SH-SY5Y (cell line): ENCODE data around the gene PIGC.

ENCODE experiments used
- GATA2 ChIP-seq: IDR thresholded peaks from 2 replicates; pipeline ENCODE4 v1.6.1; 2011; ENCODE audit warnings: mild to moderate bottlenecking, low read depth, low read length
- GATA3 ChIP-seq: IDR thresholded peaks from 2 replicates; pipeline ENCODE4 v1.6.1; 2011; ENCODE audit warnings: low read depth, mild to moderate bottlenecking, low read length, moderate library complexity

The PIGC gene

DNA sequence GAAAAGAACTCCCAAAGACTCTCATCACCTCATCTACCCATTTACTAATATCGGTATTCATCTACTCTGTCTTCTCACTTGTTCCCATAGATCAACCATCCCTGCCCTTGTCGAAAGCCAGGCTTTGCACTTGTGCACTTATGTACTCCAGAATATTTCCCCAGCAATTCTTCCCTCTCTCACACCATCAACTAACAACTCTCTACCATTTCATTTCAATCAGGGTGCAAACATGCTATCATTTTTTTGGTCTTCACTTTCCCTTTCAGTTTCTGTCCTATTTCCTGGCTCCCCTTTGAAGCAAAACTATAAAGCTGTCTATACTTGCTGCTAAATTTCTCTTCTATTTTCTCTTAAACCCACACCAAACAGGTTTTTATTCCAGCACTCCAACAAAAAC is 16.7 kb downstream of the PIGC start:
- no peak for TF ChIP-seq GATA2
- TF ChIP-seq GATA3, result no peak

DNA sequence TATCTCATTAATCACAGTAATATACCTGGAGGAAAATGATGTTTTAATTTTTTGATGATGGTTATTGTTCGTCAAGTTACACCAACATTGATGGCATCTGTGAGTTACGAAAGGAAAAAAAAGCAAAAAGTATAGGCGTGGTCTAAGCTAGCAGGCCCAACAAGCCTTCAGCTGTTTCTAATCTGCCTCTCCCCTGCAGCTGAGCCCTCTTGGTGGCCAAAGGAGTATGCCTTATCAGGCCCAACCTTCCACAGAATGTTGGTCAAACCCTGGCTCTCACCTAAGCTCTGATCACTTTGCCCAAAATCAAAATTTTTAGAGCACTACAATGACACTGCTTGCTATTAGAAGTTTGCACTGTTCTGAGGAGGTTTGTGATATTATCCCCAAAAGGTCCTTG is 18.5 kb downstream of the PIGC start:
- TF ChIP-seq GATA2, result no peak
- TF ChIP-seq GATA3, result no peak

- TF ChIP-seq GATA2 (no peak), GATA3 (no peak)
Observed at GRCh38 chr1:172423336-172423735, 20.5 kb downstream of the PIGC start.

- no peak for TF ChIP-seq GATA3
- no peak for TF ChIP-seq GATA2
Observed at GRCh38 chr1:172421974-172422604, 21.8 kb downstream of the PIGC start.

DNA sequence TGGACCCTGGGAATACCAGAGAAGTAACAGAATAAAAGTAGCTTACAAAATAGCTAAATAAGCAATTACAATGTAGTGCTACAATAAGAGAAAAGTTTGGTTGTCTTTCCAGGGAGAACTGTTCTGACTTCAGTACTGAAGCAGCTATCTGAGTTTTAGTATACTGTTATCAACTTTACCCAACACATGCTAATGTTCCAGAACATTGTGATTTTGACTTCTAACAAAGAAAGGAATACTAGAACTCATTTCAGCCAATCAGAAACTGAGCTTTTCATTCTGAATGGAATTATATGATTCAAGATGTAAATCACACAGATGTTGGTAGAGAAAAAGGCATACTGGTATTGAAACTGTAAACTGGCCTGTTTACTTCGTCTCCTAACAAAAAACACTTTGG is 23.5 kb downstream of the PIGC start, which contains the start of gene C1orf105:
TSS of gene C1orf105 (plus strand) at position 301 of the 400 bp plus-strand sequence. CDS start 201 bp downstream, outside the sequence.
- TF ChIP-seq GATA3 (no peak), GATA2 (no peak)

DNA sequence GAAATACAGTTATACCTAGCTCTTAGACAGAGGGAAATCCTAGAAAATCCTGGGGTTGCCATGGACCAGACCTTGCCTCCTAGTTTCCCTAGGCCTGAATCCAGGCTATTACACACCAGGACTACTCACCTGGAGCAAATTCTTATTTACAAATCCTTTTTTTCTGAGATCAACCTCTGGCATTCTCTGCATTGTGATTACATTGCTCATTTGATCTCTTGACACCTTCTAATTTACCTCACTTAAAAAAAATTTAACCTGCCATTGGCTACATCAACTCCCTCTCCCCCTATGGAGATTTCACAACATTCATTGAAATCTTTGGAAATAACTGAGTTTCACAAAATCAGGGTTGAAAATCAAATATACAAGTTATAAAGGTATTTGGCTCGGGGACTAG is 26.3 kb downstream of the PIGC start:
- TF ChIP-seq GATA2 (no peak), GATA3 (no peak)

DNA sequence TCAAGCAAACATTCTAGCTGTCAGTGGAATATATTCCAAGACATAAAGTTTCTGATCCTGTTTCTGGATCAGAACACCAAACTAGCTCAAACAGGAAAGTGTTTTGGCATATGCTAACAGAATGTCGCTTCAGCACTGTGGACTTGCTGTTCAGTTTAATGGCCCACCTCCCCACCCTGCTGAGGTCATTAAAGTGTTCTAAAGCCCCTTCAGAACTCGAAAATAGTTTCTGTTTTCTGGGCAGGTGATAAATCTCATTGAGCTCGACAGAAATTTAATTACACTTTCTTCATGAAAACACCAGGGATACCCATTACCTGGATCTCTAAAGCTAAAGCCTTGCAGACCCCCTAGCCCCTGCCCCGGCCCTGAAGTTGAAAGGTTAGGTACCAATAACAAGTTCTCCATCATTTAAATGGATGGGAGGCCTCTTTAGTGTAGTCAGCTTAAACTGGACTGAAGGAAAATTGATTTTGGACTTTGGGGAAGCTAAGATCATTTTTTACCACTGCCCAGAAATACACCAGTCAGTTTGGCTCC is 27.3 kb downstream of the PIGC start:
- TF ChIP-seq GATA2 (no peak), GATA3 (no peak)

DNA sequence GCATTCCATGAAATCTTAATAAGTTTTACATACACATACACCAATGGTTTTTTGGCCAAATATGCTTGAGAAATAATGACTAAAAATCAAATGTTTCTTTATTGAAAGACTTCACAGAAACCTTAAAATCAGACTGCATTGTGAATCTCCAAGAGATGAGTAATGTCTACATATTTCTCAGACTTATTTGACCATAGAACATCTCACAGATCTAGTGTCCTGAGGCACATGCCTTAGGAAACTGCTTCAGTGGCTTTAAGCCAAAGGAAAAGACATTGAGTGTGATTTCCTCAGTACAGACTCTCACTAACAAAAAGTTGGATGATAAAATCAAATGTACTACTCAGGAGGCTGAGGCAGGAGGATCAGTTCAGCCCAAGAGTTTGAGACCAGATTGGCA is 29.5 kb downstream of the PIGC start:
- TF ChIP-seq GATA2 (no peak), GATA3 (no peak)

DNA sequence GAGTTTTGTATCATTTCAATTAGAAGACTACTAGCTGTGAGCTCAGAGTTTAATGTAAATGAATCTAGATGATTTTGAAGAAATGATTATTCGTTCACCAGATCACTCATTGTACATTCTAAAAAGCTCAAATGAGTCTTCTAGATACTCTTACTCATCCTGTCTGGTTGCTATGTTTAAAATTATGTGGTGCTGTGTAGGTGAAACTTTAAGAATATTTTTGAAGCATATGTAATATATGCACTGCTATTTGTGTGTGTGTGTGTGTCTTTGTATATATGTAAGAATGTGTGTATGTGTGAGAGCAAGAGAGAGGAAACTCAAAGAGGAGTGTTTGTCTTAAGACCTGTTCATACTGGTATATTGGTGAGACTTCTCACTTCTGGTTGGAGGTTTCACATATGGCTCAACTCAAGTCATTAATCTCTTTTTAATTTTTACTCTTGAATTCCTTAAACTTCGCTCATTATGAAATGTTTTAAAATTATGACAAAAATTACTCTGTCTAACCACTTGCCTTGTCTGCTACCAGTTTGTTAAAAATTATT is 32.0 kb downstream of the PIGC start:
- TF ChIP-seq GATA2 (no peak), GATA3 (no peak)

GRCh38 chr1:172410027-172410426 is 33.8 kb downstream of the PIGC start:
- no peak for TF ChIP-seq GATA2
- TF ChIP-seq GATA3, result no peak

- TF ChIP-seq GATA3, result no peak
Observed at GRCh38 chr1:172408958-172409357, 34.9 kb downstream of the PIGC start.

DNA sequence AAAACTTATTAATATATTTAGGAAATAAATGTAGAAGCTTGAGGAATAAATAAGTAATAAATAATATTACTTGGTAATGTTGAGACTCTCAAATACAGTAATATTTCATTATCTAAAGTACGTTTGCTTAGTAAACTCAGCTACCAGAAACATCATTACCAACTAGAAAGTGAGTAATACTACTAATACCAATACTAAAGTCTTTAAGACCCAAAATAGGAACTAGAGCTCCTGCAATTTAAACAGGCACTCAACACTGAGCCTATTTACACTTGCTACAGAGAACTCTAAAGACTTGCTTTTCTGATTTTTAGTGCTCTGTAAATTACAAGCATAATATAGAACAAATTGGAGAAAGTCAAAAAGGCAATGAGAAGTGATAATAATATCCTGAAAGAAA is 36.9 kb downstream of the PIGC start:
- TF ChIP-seq GATA2 (no peak), GATA3 (no peak)

GRCh38 chr1:172405912-172406311 is 38.0 kb downstream of the PIGC start:
- TF ChIP-seq GATA3 (no peak), GATA2 (no peak)

- no peak for TF ChIP-seq GATA3
- TF ChIP-seq GATA2, result no peak
Observed at GRCh38 chr1:172404121-172404520, 39.7 kb downstream of the PIGC start.

GRCh38 chr1:172402878-172403569 is 40.8 kb downstream of the PIGC start:
- TF ChIP-seq GATA3 (no peak), GATA2 (no peak)
